ENCODE measurements around the gene CDH24. TPM values are rescaled to one million over a fixed set of nuclear protein-coding genes. Genes with fewer than 3 reads are reported as not detected.

The CDH24 gene
- total and polyA plus RNA-seq, 9 of the 15 experiments (the other 6 are each of a cell fraction or from before 2014, with no cell fraction given), result 0.04 to 16.2 (median 4.9) TPM

DNA sequence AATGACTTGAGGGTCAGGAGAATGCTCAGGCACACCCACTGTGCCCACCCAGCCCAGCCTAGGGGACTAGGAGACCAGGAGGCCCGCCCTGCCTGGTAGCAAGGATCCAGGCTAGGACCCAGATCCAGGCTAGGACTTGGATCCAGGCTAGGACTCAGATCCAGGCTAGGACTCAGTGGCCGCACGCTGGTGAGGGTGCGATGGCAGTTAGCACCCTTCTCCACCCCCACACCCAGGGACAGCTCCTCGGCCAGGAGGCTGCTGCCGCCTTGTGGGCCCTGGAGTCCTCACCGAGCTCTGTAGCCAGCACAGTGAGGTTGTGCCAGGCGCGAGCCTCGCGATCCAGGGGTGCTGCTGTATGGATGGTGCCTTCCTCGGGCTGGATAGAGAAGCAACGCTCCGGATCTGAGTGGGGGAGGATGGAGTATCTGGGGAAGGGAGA lies 5.1 kb downstream of the CDH24 start:
- no peaks in the 10 kb centered on the region for H4K20me1 ChIP-seq (replicated peaks; ENCODE audit: control insufficient read depth, insufficient read depth, low read length)
- FAIRE-seq (peak; percentile 19), DNase-seq (ENCODE audit: extremely low read depth in 1 of 4, low spot score in 3 of 4) (peak; percentile 38 to 60 (median 53)), ATAC-seq (peak; percentile 60)
- 48% methylated on average over 7 of the region's 14 CpGs for WGBS (ENCODE audit: insufficient coverage, low coverage, missing lambda C conversion rate)
- in situ Hi-C loops (cut with MboI), result loop anchor here (5.0 kb wide), 1 partner anchor 75 kb away; no protein-coding TSS in a partner anchor
- ChIA-PET POLR2A (interaction anchor here (0.6 to 1.5 kb wide), 3 partner anchors 68 to 118 kb away, joined by 3 to 5 read pairs (median 3); no protein-coding TSS in a partner anchor), CTCF (ENCODE audit: low intra/inter-chr PET ratio) (interaction anchor here (1.8 to 9.2 kb wide), 3 partner anchors 57 to 78 kb away, joined by 11 to 141 read pairs (median 45); no protein-coding TSS in a partner anchor)
- no peak overlapping the region for H2AFZ ChIP-seq (ENCODE audit: low read depth, low read length)
- no peaks in the 10 kb centered on the region; the same call in 2 of the 3 replicates for H3K79me2 ChIP-seq (ENCODE audit: control insufficient read depth, insufficient read depth, low read length)
- peaks cover 11 to 39% of the 10 kb centered on the region in 2 experiments for H3K4me1 ChIP-seq (replicated peaks in 1 of 2; ENCODE audit: control insufficient read depth in 2 of 2, insufficient read depth in 2 of 2, low read length in 2 of 2)
- no TSS peak for BruUV-seq (replicated peaks)
- intact Hi-C loops (cut with micrococcal nuclease), result loop anchor here (1.0 kb wide), 1 partner anchor 58 kb away; no protein-coding TSS in a partner anchor
- H3K9me3 ChIP-seq (replicated peaks; ENCODE audit: control insufficient read depth, insufficient read depth, low read depth, low read length), result no peaks in the 10 kb centered on the region
- H3K4me3 ChIP-seq, result no peak overlapping the region
- no peak overlapping the region for H3K27ac ChIP-seq (ENCODE audit: extremely low read depth, low read depth, low read length)
- H3K9me1 ChIP-seq (ENCODE audit: control insufficient read depth, insufficient read depth, low read length), result no peaks in the 10 kb centered on the region
- no peak overlapping the region for H3K4me2 ChIP-seq (ENCODE audit: insufficient read depth, low read length)
- peak overlapping the region in 1 of 2 experiments; percentile 57; a peak in 1 of 4 replicates for H3K9ac ChIP-seq (ENCODE audit: insufficient read depth in 1 of 2, low read depth in 2 of 2, low read length in 2 of 2)
- no peaks in the 10 kb centered on the region for H3K27me3 ChIP-seq (ENCODE audit: control insufficient read depth in 2 of 2, insufficient read depth in 2 of 2, low read length in 2 of 2)
- peaks cover 5% of the 10 kb centered on the region; the same call in 1 of the 3 replicates for H3K36me3 ChIP-seq (ENCODE audit: control insufficient read depth, insufficient read depth, low read length)
- TF ChIP-seq, protein P1, sequence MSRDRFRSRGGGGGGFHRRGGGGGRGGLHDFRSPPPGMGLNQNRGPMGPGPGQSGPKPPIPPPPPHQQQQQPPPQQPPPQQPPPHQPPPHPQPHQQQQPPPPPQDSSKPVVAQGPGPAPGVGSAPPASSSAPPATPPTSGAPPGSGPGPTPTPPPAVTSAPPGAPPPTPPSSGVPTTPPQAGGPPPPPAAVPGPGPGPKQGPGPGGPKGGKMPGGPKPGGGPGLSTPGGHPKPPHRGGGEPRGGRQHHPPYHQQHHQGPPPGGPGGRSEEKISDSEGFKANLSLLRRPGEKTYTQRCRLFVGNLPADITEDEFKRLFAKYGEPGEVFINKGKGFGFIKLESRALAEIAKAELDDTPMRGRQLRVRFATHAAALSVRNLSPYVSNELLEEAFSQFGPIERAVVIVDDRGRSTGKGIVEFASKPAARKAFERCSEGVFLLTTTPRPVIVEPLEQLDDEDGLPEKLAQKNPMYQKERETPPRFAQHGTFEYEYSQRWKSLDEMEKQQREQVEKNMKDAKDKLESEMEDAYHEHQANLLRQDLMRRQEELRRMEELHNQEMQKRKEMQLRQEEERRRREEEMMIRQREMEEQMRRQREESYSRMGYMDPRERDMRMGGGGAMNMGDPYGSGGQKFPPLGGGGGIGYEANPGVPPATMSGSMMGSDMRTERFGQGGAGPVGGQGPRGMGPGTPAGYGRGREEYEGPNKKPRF (IDR thresholded peaks at IDR 0.05; ENCODE audit: low read depth, low read length), result no peak
- TF ChIP-seq, protein P2, sequence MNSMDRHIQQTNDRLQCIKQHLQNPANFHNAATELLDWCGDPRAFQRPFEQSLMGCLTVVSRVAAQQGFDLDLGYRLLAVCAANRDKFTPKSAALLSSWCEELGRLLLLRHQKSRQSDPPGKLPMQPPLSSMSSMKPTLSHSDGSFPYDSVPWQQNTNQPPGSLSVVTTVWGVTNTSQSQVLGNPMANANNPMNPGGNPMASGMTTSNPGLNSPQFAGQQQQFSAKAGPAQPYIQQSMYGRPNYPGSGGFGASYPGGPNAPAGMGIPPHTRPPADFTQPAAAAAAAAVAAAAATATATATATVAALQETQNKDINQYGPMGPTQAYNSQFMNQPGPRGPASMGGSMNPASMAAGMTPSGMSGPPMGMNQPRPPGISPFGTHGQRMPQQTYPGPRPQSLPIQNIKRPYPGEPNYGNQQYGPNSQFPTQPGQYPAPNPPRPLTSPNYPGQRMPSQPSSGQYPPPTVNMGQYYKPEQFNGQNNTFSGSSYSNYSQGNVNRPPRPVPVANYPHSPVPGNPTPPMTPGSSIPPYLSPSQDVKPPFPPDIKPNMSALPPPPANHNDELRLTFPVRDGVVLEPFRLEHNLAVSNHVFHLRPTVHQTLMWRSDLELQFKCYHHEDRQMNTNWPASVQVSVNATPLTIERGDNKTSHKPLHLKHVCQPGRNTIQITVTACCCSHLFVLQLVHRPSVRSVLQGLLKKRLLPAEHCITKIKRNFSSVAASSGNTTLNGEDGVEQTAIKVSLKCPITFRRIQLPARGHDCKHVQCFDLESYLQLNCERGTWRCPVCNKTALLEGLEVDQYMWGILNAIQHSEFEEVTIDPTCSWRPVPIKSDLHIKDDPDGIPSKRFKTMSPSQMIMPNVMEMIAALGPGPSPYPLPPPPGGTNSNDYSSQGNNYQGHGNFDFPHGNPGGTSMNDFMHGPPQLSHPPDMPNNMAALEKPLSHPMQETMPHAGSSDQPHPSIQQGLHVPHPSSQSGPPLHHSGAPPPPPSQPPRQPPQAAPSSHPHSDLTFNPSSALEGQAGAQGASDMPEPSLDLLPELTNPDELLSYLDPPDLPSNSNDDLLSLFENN (IDR thresholded peaks at IDR 0.05; ENCODE audit: low read depth in 2 of 2, low read length in 2 of 2), result no peak
- TF ChIP-seq CXXC5 (CRISPR knock-in tag; IDR thresholded peaks at IDR 0.05) (no peak), CC2D1A (IDR thresholded peaks at IDR 0.05) (peak; percentile 69; the same call in 1 of the 2 replicates), NRF1 (conservative IDR thresholded peaks at IDR 0.05 in 1 of 2, IDR thresholded peaks at IDR 0.05 in 1 of 2) (no peak), RAD21 (CRISPR knock-in tag; conservative IDR thresholded peaks at IDR 0.05 in 1 of 2, IDR thresholded peaks at IDR 0.05 in 1 of 2) (peak; percentile 66 to 89), MYNN (IDR thresholded peaks at IDR 0.05) (0 out of 2 replicates have a peak, but pooled peaks have one; percentile 21), MYNN (CRISPR knock-in tag; IDR thresholded peaks at IDR 0.05) (no peak), TFAM (CRISPR knock-in tag; conservative IDR thresholded peaks at IDR 0.05) (no peak), HDAC1 (IDR thresholded peaks at IDR 0.05) (no peak), POLR2AphosphoS2 (IDR thresholded peaks at IDR 0.05; ENCODE audit: low read length) (no peak), EGR1 (conservative IDR thresholded peaks at IDR 0.05) (peak; percentile 72), HMGXB4 (CRISPR knock-in tag; IDR thresholded peaks at IDR 0.05) (no peak)
- TF ChIP-seq, protein P3, sequence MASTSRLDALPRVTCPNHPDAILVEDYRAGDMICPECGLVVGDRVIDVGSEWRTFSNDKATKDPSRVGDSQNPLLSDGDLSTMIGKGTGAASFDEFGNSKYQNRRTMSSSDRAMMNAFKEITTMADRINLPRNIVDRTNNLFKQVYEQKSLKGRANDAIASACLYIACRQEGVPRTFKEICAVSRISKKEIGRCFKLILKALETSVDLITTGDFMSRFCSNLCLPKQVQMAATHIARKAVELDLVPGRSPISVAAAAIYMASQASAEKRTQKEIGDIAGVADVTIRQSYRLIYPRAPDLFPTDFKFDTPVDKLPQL (IDR thresholded peaks at IDR 0.05; ENCODE audit: extremely low read depth, insufficient read length), result no peak
